Endometrial microvascular endothelial cells (primary cell): Measurements from ENCODE around the gene RIOK1. TPM values are rescaled to one million over a fixed set of nuclear protein-coding genes. Genes with fewer than 3 reads are reported as not detected.

Source experiments
- in situ Hi-C: cut with HindIII; loops from 2 replicates; pipeline ENCODE4 v1.10.0; 2017; ENCODE audit warnings: low sequenced_read_pairs, low pct_unique_long_range_greater_than_20kb; ENCODE audit errors: inconsistent ontology term
- total RNA-seq: library from RNA; depleted of rRNA; stranded (reverse); fragments of >200 nt; gene quantifications from one replicate; pipeline ENCODE4 v1.2.3, GENCODE V29; 2015; ENCODE audit errors: inconsistent ontology term

RIOK1 gene
- total RNA-seq, 1 donor from 2014 or later = 16.2 TPM

DNA sequence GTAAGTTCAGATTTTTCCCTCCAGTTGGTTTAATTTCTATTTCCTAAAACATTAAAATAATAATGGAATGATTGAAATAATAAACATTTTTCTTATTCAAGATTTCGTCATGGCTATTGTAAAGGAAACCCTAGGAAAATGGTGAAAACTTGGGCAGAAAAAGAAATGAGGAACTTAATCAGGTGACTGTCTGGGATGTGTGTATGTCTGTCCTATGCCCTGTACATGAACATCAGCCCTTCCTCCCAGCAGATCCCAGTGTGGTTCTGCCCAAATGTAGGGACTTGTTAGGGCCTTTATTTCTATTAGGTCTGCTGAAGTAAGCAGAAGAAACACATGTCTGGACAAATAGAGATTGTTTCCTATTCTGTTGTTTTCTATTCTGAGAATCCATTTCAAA is 13.1 kb downstream of the RIOK1 start:
- in situ Hi-C loops = no loop called here

DNA sequence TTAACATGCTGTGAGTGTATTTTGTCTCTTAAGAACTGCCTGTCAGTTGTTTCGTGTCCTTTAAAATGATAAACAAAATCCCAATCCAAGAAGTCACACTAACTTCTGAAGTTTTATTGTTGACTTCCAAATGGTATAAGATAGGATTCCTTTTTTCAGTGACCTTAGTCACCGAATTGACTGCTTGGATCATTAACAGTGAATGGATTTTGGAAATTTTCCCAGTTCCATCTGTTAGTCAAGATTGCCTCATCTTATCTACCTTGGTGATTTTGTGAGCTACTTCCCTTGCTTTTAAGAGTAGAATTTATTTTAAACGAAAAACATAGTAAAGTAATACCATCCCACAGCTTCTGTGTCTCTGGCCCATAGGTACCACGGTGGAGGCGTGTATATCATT is 14.9 kb downstream of the RIOK1 start:
- in situ Hi-C loops = no loop called here

DNA sequence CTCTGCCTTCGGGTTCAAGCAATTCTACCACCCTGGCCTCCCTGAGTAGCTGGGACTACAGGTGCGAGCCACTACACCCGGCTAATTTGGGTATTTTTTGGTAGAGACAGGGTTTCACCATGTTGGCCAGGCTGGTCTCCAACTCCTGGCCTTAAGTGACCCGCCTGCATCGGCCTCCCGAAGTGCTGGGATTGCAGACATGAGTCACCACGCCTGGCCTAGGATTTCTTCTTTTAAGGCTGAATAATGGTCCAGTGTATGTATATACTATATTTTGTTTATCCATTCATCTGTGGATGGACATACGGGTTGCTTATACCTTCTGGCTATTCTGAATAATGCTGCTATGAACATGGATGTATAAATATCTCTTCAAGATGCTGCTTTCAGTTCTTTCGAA is 17.1 kb downstream of the RIOK1 start:
- in situ Hi-C loops = no loop called here

DNA sequence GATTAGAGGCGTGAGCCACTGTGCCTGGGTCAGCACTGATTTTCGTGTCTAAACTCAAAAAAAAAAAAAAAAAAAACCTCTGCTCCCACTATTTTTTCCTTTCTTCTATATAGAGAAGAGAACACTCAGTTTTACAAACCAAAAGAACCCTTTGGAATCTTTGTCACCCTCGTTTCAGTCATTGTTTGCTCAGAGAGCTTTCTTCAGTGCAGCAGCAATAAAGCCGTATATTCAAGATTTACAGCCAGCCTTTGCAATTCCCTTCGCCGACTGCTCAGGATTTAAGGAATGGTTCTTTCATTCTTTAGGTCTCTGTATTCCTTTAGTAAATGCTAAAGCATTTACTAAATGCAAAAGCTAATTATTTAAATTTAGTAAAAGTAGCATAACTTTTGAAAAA is 20.1 kb downstream of the RIOK1 start:
- in situ Hi-C loops = no loop called here

DNA sequence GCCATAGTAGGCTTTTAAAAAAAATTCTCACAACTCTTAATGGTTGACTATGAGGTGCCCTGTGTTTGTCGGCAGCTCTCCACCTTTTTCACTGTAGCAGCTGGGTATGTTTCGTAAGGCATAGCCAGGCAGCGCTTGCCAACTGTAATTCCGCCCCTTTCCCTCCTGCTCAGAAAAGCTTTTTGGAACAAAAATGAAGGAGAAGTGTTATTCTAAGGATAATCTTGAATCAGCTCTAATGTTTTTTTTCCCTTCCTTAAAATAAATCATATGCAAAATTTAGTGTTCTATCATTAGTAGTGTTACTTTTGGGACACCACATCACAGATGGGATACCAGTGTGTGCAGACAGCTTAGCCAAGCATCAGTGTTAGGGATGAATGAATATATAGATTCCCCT is 21.2 kb downstream of the RIOK1 start:
- in situ Hi-C loops = no loop called here

DNA sequence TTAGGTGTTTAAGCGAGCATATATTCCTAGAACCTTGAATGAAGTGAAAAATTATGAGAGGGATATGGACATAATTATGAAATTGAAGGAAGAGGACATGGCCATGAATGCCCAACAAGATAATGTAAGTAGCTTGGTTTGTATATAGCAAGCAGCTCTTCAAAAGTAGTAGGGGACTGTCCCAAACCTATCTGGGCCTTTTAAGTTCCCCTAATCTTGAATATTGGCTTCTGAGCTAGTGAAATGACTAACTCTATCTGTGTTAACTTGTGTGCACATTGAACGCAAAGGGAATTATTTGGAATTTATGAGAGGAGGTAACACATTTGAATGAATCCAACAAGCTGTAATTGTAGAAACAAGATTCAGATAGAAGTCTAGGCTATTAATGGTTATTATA is 21.7 kb downstream of the RIOK1 start:
- in situ Hi-C loops = no loop called here

DNA sequence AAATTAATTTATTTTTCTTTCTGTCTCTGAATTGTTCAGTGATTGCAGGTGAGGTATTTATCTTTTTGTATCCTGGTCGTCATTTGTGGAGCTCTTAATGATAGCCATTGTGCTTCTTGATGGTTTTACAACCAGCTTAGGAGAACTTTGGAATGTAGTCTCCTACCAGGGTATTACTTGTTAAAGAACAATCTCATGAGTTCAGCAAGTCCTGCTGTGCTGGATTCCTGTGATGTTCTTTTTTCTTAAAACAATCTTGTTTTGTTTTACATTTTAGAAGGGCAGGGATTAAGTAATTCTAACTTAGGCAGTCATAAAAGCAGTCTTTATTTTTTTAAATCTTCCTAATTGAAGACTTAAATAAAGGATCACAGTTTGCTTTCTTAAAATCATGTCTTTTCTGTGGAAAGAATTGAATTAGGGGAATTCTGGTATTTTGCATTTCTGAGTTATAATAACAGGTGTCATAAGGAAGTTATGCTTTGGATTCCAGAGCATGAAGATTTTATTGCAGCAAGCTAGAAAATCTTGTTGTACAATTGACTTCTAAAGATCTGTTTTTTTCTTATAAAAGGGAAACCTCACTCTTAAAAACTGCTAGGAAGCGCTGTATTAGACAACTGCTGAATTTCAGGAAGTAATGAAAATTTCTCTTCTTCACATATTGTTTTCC is 23.7 kb downstream of the RIOK1 start:
- in situ Hi-C loops = no loop called here

DNA sequence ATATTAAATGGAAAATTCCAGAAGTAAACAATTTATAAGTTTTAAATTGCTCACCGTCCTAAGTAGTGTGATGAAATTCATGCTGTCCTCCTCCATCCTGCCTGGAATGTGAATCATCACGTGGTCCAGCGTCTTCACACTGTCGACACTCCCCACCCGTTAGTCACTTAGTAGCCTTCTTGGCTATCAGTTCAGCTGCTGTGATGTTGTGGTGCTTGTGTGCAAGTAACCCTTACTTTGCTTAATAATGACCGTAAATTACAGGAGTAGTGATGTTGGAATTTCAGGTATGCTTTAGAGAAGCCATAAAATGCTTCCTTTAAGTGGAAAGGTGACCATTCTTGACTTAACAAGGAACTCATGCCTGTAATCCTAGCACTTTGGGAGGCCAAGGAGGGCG is 25.2 kb downstream of the RIOK1 start:
- in situ Hi-C loops = no loop called here

DNA sequence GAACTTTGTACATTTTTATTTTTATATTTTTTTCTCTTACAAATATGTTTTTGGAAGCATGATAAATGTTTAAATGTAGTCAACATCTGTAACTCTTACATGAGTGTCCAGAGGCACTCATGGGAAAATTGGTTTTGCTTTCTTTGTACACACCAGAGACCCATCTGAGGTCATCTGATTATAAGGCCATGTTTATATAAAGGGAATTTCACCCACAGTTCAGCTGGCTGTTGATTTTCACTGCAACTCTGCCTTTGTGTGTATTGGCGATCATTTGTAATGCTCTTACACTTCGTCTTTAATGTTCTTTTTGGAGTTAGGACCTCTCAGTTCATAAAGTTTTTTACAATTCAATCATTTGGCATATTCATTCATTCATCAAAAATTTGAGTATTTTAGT is 28.1 kb downstream of the RIOK1 start:
- in situ Hi-C loops = no loop called here

DNA sequence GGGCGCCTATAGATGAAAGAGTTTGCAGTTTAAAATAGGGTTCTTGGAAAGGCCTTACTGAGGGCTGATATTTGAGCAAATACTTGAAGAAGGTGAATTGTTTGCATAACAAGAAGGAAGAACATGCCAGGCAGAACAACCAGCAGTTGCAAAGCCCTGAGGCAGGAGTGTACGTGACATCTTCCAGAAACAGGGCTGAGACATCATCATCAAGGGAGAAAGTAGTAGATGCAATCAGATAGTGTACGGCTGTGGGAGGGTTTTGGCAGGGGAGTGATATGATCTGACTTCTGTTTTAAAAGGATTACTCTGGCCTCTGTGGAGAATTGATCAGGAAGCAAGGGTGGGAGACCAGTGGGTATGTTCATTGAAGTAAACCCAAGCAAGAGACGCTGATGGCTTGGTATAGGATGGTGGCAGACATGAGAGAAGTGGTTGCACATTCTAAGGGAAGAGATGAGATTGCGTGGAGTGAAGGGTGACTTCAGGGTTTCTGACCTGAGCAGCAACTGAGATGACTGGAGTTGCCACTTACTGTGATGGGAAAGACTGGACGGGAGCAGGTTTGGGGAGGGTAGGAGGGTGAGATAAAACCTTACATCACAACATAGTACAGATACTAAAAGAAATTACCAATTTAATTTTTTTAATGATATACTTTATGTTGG is 28.8 kb downstream of the RIOK1 start:
- in situ Hi-C loops = no loop called here

DNA sequence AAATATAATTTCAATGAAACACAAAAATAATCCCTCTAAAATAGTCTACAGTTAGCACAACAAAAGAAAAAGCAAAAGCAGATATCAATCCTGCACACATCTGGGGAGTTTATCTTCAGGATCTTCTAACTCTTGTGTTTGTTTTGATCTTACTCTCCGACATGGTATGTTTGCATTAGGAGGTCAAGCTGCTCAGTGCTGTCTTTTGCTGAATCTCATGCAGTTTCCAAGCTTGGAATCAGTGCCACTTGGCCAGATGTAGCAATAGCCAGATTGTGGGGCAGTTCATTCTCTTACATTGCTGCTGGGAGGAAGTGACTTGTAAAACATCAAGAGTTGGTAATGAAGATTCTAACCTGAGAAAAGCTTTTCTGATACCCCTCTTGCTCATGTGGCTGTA is 29.5 kb downstream of the RIOK1 start:
- in situ Hi-C loops = no loop called here

DNA sequence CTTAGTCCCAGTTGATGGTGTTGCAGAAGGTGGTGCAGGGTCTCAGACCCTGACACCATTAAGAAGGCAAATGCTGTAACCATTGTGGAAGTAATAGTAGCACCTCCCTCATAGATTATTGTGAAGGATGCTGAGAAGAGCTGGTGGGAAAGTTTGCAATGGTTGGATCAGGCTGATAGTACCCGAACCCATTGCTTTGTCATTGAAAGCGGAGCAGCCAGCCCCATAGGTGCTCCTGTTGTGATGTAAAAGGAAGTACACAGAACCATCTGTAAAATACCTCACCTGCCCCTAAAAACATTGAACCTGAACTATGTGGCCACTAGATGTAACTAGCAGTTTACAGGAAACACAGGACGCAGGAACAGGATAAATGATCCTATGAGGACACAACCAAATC is 31.5 kb downstream of the RIOK1 start:
- in situ Hi-C loops = no loop called here

DNA sequence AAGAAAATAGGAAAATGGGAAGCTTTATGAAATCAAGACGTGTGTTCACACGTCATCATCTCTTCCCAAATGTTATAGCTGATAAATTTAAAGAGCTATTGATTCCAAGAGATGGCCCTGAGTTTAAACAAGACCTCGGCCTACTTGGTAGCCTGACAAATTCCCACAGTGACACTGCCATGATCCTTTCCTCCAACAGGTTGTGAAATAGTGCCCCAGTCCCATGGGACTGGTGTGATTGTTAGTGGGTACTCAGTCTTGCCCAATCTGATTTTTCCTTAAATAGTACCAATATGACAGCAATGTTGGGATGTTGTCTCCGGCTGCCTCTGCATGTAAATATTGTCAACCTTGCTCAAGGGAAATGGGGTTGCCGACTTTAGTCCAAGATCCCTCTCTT is 34.5 kb downstream of the RIOK1 start:
- in situ Hi-C loops = no loop called here

DNA sequence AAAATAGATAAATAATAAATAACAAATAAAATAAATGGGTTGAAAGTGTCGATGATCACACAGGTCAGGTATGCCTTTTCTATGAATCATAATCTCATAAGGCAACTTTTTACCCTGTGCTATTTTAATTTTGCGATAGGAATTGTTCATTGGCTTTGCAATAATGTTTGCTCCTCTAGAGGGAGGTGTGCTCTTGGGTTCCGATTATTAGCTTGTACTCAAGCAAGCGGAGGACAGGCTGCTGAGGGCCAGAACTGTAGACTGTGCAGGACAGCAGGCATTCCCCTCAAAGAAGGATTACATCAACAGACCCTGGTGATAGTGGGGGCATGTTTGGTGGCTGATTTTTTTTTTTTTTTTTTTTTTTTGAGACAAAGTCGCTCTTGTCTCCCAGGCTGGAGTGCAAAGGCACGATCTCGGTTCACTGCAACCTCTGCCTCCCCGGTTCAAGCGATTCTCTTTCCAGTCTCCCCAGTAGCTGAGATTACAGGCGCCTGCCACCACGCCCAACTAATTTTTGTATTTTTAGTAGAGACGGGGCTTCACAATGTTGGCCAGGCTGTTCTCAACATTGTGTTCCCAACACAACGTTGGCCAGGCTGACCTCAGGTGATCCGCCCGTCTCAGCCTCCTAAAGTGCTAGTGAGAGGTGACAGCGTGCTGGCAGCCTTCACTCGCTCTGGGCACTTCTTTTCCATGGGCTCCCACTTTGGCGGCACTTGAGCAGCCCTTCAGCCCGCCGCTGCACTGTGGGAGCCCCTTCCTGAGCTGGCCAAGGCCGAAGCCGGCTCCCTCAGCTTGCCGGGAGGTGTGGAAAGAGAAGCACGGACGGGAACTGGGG is 35.6 kb downstream of the RIOK1 start:
- in situ Hi-C loops = no loop called here

DNA sequence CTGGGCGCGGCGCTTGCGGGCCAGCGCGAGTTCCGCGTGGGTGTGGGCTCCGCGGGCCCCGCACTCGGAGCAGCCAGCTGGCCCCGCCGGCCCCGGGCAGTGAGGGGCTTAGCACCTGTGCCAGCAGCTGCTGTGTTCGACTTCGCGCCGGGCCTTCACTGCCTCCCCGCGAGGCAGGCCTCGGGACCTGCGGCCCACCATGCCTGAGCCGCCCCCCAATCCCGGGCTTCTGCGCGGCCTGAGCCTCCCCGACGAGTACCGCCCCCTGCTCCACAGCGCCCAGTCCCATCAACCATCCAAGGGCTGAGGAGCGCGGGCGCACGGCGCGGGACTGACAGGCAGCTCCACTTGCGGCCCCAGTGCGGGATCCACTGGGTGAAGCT is 36.2 kb downstream of the RIOK1 start:
- in situ Hi-C loops = no loop called here

DNA sequence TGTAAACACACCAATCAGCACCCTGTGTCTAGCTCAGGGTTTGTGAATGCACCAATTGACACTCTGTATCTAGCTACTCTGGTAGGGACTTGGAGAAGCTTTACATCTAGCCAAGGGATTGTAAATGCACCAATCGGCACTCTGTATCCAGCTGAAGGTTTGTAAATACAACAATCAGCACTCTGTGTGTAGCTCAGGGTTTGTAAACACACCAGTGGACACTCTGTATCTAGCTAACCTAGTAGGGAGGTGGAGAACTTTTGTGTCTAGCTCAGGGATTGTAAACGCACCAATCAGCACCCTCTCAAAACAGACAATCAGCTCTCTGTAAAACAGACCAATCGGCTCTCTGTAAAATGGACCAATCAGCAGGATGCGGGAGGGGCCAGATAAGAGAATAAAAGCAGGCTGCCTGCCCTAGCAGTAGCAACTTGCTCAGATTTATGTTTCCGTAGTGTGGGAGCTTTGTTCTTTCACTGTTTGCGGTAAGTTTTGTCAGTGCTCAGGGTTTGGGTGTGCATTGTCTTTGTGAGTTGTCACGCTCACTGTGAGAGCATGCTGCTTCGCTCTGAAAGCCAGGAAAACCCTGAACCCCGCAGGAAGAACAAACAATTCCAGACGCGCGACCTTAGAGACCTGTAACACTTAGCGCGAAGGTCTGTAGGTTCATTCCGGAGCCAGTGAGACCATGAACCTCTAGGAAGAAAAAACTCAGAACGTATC is 37.0 kb downstream of the RIOK1 start:
- in situ Hi-C loops = no loop called here

DNA sequence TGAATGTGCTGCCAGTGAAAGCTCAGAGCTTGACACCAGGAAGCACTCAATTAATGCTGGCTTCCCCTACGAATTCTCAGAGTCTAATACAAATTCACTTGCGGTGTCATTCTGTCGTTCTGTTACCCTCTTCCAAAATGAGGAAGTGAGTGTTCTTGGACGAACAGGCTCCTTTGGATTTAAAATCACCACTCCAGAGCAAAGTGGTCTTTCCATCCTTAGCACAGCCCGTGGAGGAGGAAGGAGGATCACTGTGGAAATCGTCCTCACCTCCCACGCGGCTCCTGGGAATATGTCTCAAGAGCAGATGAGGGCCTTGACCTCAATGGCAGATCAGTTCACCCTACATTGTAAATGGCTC is 41.7 kb downstream of the RIOK1 start:
- in situ Hi-C loops = no loop called here

DNA sequence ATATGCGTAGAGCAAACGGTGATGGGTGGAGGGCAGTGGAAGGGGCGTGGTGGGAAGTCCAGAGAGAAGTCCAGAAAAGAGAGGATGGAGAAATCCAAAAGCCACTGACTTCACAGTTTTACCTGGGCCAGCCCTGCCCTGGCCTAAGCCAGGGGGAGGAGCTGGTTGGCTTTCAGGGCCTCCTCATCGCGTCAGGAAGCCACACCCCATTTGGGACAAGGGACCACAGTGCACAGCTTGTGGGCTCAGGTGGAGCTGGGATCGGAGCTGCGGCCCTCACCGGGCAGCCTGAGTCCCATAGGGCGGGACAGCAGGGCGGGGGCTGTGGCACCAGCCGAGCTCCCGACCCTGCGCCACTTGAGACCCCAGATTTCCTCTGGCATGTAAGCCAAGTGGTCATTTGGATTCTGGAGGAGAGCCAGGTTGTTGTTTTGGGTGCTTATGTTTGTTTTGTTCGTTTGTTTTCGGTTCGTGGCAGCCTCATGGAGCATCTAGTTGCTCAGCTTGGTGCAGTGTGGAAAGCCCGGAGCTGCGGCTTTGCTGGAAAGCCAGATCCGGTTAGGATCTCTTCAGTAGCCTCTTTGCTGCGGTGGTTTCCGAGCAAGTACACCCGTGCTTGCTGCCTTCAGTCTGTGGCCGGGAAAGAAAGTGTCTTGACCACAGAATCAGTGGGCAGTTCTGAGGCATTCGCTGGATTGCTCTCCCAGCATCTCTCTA is 42.2 kb downstream of the RIOK1 start:
- in situ Hi-C loops = no loop called here
